HEK293 (cell line): ENCODE results near the gene DEAF1.
A peak's percentile ranks its signal among the peaks of the same experiment; 100 is the strongest.
"Not testable (repeated sequence)": the region's sequence is repeated elsewhere in the genome, so short reads cannot be mapped to it uniquely, and the experiment has no call there.

Experiments
- CTCF ChIA-PET: fragments of 350-600 bp; formaldehyde crosslinking; extraction: SDS; loops from one replicate; lab custom pipeline; 2021; ENCODE audit warnings: antibody characterized with exemption; lab: Yijun Ruan, JAX
- POLR2A ChIA-PET: fragments of 300-600 bp; formaldehyde crosslinking; extraction: SDS; loops from one replicate; lab custom pipeline; 2020; ENCODE audit warnings: antibody characterized with exemption, inconsistent platforms; lab: Yijun Ruan, JAX
- H3K27ac ChIP-seq: fragments of 200-500 bp; sonication (Bioruptor generic); 2 replicates; pipeline ENCODE4 v1.5.1; 2014; ENCODE audit warnings: low read depth, low read length, control low read depth, inconsistent platforms; ENCODE audit errors: extremely low read depth
- H3K36me3 ChIP-seq, 2 experiments: fragments of 200-500 bp in 1 of 2; sonication (Bioruptor generic) in 1 of 2; 1 replicate in 1 of 2; 2 replicates in 1 of 2; pipeline ENCODE4 v1.5.1; 2014 to 2017; ENCODE audit warnings: inconsistent platforms in 2 of 2, low read length in 2 of 2; ENCODE audit not compliant: control insufficient read depth in 2 of 2, insufficient read depth in 1 of 2
- H3K4me1 ChIP-seq: fragments of 200-500 bp; sonication (Bioruptor generic); 2 replicates; pipeline ENCODE4 v1.5.1; 2014; ENCODE audit warnings: mild to moderate bottlenecking, low read length, inconsistent platforms; ENCODE audit not compliant: control insufficient read depth, insufficient read depth
- H3K4me3 ChIP-seq: 2 replicates; pipeline ENCODE4 v1.5.1; 2011; ENCODE audit warnings: low read depth, mild to moderate bottlenecking, control low read depth, low read length, moderate library complexity
- H3K9me3 ChIP-seq: fragments of 200-500 bp; sonication (Bioruptor generic); 2 replicates; pipeline ENCODE4 v1.5.1; 2014; ENCODE audit warnings: low read depth, low read length, inconsistent platforms; ENCODE audit not compliant: control insufficient read depth, insufficient read depth
- EGR2 ChIP-seq: fragments of 450-650 bp; formaldehyde crosslinking; IDR thresholded peaks from 2 replicates; pipeline ENCODE4 v1.5.1; 2016; ENCODE audit warnings: low read depth, missing biosample characterization, missing genetic modification characterization
- GLI2 ChIP-seq: fragments of 450-650 bp; formaldehyde crosslinking; IDR thresholded peaks from 2 replicates; pipeline ENCODE4; 2017; ENCODE audit warnings: missing biosample characterization, missing genetic modification characterization, low read depth, borderline replicate concordance
- GLIS1 ChIP-seq: fragments of 450-650 bp; formaldehyde crosslinking; IDR thresholded peaks from 2 replicates; pipeline ENCODE4 v1.5.1; 2016; ENCODE audit warnings: missing biosample characterization, missing genetic modification characterization
- GLIS2 ChIP-seq: fragments of 450-650 bp; formaldehyde crosslinking; IDR thresholded peaks from 2 replicates; pipeline ENCODE4 v1.5.1; 2016; ENCODE audit warnings: missing biosample characterization, missing genetic modification characterization
- SP3 ChIP-seq: fragments of 450-650 bp; formaldehyde crosslinking; IDR thresholded peaks from 2 replicates; pipeline ENCODE4 v1.5.1; 2016; ENCODE audit warnings: missing biosample characterization, missing genetic modification characterization
- ZFHX2 ChIP-seq: fragments of 450-650 bp; formaldehyde crosslinking; conservative IDR thresholded peaks from 2 replicates; pipeline ENCODE4 v1.5.1; 2016; ENCODE audit warnings: missing biosample characterization, missing genetic modification characterization
- ZIC2 ChIP-seq: fragments of 450-650 bp; formaldehyde crosslinking; IDR thresholded peaks from 2 replicates; pipeline ENCODE4 v1.5.1; 2016; ENCODE audit warnings: missing biosample characterization, missing genetic modification characterization
- ZNF132 ChIP-seq: fragments of 450-650 bp; formaldehyde crosslinking; IDR thresholded peaks from 2 replicates; pipeline ENCODE4 v1.5.1; 2017; ENCODE audit warnings: missing biosample characterization, missing genetic modification characterization, borderline replicate concordance
- ZNF221 ChIP-seq: fragments of 450-650 bp; formaldehyde crosslinking; IDR thresholded peaks from 2 replicates; pipeline ENCODE4 v1.5.1; 2017; ENCODE audit warnings: missing biosample characterization, missing genetic modification characterization, borderline replicate concordance
- ZNF560 ChIP-seq: fragments of 450-650 bp; formaldehyde crosslinking; IDR thresholded peaks from 2 replicates; pipeline ENCODE4 v1.5.1; 2017; ENCODE audit warnings: missing biosample characterization, missing genetic modification characterization, borderline replicate concordance
- ZNF677 ChIP-seq: fragments of 450-650 bp; IDR thresholded peaks from 2 replicates; pipeline ENCODE4 v1.5.0; 2018; ENCODE audit warnings: missing biosample characterization, mild to moderate bottlenecking, missing genetic modification characterization, moderate library complexity
- ZNF747 ChIP-seq: fragments of 450-650 bp; formaldehyde crosslinking; IDR thresholded peaks from 2 replicates; pipeline ENCODE4 v1.5.1; 2016; ENCODE audit warnings: missing biosample characterization, missing genetic modification characterization
- ZNF837 ChIP-seq: fragments of 450-650 bp; formaldehyde crosslinking; IDR thresholded peaks from 2 replicates; pipeline ENCODE4 v1.5.1; 2016; ENCODE audit warnings: missing biosample characterization, missing genetic modification characterization
- ZSCAN30 ChIP-seq: fragments of 450-650 bp; IDR thresholded peaks from 2 replicates; pipeline ENCODE4 v1.5.1; 2018; ENCODE audit warnings: missing biosample characterization, mild to moderate bottlenecking, missing genetic modification characterization, moderate library complexity
- TF ChIP-seq, protein P1 (sequence below): fragments of 450-650 bp; formaldehyde crosslinking; IDR thresholded peaks from 2 replicates; pipeline ENCODE4 v1.5.1; 2017; ENCODE audit warnings: missing biosample characterization, mild to moderate bottlenecking, missing genetic modification characterization, moderate library complexity
- TF ChIP-seq, protein P2 (sequence below): fragments of 450-650 bp; formaldehyde crosslinking; IDR thresholded peaks from 2 replicates; pipeline ENCODE4 v1.5.1; 2016; ENCODE audit warnings: missing biosample characterization, missing genetic modification characterization

DEAF1 gene

DNA sequence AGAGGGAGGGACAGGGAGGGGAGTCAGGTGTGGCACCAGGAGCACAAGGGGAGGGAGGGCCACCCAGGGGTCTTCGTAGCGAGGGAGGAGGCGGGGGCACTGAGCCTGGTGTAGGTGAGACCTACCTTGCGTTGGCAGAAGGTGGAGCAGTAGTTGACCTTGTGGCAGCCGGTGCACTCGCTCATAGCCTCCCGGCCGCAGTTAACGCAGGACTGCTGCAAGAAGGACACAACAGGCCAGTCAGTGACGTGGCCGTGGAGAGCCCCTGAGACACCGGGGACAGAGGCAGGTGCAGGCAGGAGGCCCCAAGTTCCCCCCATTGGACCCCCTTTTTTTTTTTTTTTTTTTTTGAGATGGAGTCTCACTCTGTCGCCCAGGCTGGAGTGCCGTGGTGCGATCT, 41.2 kb downstream of the DEAF1 start:
- H3K4me1 ChIP-seq: no peaks in the 10 kb centered on the region
- H3K9me3 ChIP-seq: no peaks in the 10 kb centered on the region
- TF ChIP-seq ZNF677 (tag by site-specific recombination) (no peak), ZNF837 (tag by site-specific recombination) (no peak), ZNF132 (tag by site-specific recombination) (no peak), GLIS2 (no peak)
- TF ChIP-seq, protein P1, sequence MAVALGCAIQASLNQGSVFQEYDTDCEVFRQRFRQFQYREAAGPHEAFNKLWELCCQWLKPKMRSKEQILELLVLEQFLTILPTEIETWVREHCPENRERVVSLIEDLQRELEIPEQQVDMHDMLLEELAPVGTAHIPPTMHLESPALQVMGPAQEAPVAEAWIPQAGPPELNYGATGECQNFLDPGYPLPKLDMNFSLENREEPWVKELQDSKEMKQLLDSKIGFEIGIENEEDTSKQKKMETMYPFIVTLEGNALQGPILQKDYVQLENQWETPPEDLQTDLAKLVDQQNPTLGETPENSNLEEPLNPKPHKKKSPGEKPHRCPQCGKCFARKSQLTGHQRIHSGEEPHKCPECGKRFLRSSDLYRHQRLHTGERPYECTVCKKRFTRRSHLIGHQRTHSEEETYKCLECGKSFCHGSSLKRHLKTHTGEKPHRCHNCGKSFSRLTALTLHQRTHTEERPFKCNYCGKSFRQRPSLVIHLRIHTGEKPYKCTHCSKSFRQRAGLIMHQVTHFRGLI (tag by site-specific recombination): no peak
- CTCF ChIA-PET: no interaction called here
- H3K27ac ChIP-seq: no peak overlapping the region
- H3K4me3 ChIP-seq: no peak overlapping the region
- H3K36me3 ChIP-seq: peaks cover 16 to 89% of the 10 kb centered on the region in 2 experiments; a peak in 2 of 3 replicates
- POLR2A ChIA-PET: no interaction called here

DNA sequence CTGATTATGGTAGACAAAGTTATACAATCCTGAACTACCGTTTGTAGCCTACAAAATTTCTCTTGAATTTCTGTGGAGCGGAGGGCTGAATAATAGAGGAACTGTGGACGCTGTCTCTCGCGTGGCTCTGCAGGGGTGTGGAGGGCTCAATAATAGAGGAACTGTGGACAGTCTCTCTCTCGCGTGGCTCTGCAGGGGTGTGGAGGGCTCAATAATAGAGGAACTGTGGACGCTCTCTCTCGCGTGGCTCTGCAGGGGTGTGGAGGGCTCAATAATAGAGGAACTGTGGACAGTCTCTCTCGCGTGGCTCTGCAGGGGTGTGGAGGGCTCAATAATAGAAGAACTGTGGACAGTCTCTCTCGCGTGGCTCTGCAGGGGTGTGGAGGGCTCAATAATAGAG, 41.9 kb downstream of the DEAF1 start:
- CTCF ChIA-PET, H3K4me1 ChIP-seq, POLR2A ChIA-PET, H3K27ac ChIP-seq, H3K4me3 ChIP-seq, H3K9me3 ChIP-seq: not testable (repeated sequence)
- H3K36me3 ChIP-seq: peaks cover 16 to 86% of the 10 kb centered on the region in 2 experiments; a peak in 2 of 3 replicates

DNA sequence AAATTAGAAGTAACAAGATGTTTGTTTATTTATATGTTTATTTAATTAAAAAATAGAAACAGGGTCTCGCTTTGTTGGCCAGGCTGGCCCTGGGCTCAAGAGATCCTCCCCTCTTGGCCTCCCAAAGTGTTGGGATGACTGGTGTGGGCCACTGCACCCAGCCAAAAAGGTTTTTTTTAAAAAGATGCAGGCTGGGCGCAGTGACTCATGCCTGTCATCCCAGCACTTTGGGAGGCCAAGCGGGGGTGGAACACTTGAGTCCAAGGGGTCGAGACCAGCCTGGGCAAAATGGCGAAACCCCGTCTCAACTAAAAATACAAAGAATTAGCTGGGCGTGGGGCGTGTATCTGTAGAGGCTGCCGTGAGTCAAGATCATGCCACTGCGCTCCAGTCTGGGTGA, 44.5 kb downstream of the DEAF1 start:
- Histone ChIP-seq H3K27ac (no peak overlapping the region), H3K4me3 (no peak overlapping the region), H3K9me3 (no peaks in the 10 kb centered on the region), H3K36me3 (peaks cover 16 to 85% of the 10 kb centered on the region in 2 experiments; a peak in 2 of 3 replicates), H3K4me1 (no peaks in the 10 kb centered on the region)
- TF ChIP-seq ZNF560 (tag by site-specific recombination): no peak
- TF ChIP-seq GLIS1 (tag by site-specific recombination): 0 out of 2 replicates have a peak, but pooled peaks have one; percentile 8
- no peak for TF ChIP-seq GLI2 (tag by site-specific recombination)
- ChIA-PET CTCF (interaction anchor here (1.4 kb wide), 1 partner anchor 12 kb away, joined by 4 read pairs; no protein-coding TSS in a partner anchor), POLR2A (no interaction called here)

DNA sequence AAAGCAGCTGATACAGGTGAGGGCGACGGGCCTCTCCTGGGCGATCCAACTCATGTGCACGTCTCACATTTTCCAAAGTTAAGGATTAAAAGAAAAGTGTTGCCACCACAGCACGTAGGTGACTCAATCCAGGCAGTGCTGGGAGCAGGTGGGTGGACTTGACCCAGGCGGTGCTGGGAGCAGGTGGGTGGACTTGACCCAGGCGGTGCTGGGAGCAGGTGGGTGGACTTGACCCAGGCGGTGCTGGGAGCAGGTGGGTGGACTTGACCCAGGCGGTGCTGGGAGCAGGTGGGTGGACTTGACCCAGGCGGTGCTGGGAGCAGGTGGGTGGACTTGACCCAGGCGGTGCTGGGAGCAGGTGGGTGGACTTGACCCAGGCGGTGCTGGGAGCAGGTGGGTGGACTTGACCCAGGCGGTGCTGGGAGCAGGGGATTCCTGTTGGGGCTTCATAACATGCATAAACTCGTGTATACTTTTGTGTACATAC, 47.3 kb downstream of the DEAF1 start:
- H3K4me3 ChIP-seq, H3K9me3 ChIP-seq, POLR2A ChIA-PET, H3K27ac ChIP-seq, CTCF ChIA-PET, H3K4me1 ChIP-seq: not testable (repeated sequence)
- H3K36me3 ChIP-seq: peaks cover 16 to 80% of the 10 kb centered on the region in 2 experiments; a peak in 2 of 3 replicates
- TF ChIP-seq ZFHX2: peak; percentile 63
- TF ChIP-seq EGR2 (tag by site-specific recombination): peak; percentile 71

DNA sequence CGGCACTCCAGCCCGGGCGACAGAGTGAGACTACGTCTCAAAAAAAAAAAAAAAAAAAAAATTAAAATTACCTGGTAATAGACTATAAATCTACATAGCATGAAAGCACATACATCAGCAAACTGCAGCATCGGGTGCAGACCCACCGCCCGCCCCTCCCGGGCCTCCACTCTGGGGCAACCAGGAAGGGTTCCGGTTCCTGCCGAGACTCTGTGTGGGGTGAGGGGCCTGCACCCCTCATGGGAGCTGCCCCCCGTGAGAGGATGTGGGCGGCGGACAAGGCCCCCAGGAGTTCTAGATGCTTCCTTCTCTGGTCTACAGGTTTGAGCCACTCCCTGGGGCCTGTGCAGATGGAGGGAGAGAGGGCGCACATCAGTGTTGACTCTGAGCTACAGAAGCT, 48.8 kb downstream of the DEAF1 start:
- Histone ChIP-seq H3K9me3 (no peaks in the 10 kb centered on the region), H3K4me1 (no peaks in the 10 kb centered on the region), H3K36me3 (peaks cover 12 to 81% of the 10 kb centered on the region in 2 experiments; a peak in 2 of 3 replicates), H3K27ac (no peak overlapping the region), H3K4me3 (no peak overlapping the region)
- TF ChIP-seq ZIC2 (tag by site-specific recombination): peak; percentile 16; the same call in 1 of the 2 replicates
- TF ChIP-seq GLIS2: no peak
- peak; percentile 87 for TF ChIP-seq GLIS1 (tag by site-specific recombination)
- TF ChIP-seq SP3: no peak
- TF ChIP-seq ZSCAN30 (tag by site-specific recombination): no peak
- TF ChIP-seq, protein P2, sequence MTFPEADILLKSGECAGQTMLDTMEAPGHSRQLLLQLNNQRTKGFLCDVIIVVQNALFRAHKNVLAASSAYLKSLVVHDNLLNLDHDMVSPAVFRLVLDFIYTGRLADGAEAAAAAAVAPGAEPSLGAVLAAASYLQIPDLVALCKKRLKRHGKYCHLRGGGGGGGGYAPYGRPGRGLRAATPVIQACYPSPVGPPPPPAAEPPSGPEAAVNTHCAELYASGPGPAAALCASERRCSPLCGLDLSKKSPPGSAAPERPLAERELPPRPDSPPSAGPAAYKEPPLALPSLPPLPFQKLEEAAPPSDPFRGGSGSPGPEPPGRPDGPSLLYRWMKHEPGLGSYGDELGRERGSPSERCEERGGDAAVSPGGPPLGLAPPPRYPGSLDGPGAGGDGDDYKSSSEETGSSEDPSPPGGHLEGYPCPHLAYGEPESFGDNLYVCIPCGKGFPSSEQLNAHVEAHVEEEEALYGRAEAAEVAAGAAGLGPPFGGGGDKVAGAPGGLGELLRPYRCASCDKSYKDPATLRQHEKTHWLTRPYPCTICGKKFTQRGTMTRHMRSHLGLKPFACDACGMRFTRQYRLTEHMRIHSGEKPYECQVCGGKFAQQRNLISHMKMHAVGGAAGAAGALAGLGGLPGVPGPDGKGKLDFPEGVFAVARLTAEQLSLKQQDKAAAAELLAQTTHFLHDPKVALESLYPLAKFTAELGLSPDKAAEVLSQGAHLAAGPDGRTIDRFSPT (tag by site-specific recombination): no peak
- TF ChIP-seq ZNF747 (tag by site-specific recombination): no peak
- TF ChIP-seq ZNF221: no peak
- ChIA-PET POLR2A (interaction anchor here (0.7 kb wide), 1 partner anchor 93 kb away, joined by 3 read pairs; no protein-coding TSS in a partner anchor), CTCF (interaction anchor here (1.1 kb wide), 1 partner anchor 77 kb away, joined by 3 read pairs; no protein-coding TSS in a partner anchor)
